ENCODE results near the gene FRMD5. TPM values are rescaled to one million over a fixed set of nuclear protein-coding genes. Genes with fewer than 3 reads are reported as not detected.

FRMD5 gene
- total and polyA plus RNA-seq, 2 donors from 2014 or later = 0.32 to 0.41 TPM

- intact Hi-C loops (cut with DNase I) = no loop called here
- no peak for FAIRE-seq
These were observed 279.3 kb downstream of the FRMD5 start for GRCh38 chr15:43915631-43916325.

GRCh38 chr15:43913941-43914340 lies 281.1 kb downstream of the FRMD5 start:
- Histone ChIP-seq H3K4me1 (ENCODE audit: control insufficient read depth in 2 of 3, insufficient read depth in 2 of 3, low read depth in 1 of 3, low read length in 3 of 3) (peaks cover 0 to 8% (median 3%) of the 10 kb centered on the region in 3 donors), H3K27ac (ENCODE audit: low read depth in 2 of 2, low read length in 2 of 2) (no peak overlapping the region), H3K36me3 (ENCODE audit: control insufficient read depth in 2 of 3, insufficient read depth in 3 of 3, low read length in 3 of 3) (no peaks in the 10 kb centered on the region), H3K9me3 (ENCODE audit: control insufficient read depth in 2 of 3, insufficient read depth in 1 of 3, low read length in 3 of 3) (no peaks in the 10 kb centered on the region), H3K27me3 (ENCODE audit: control insufficient read depth, insufficient read depth, low read length) (no peaks in the 10 kb centered on the region), H3K9ac (ENCODE audit: low read length in 3 of 3) (no peak overlapping the region), H3K4me3 (ENCODE audit: low read length in 3 of 3) (no peak overlapping the region)
- FAIRE-seq (no peak), DNase-seq (no peak)
- TF ChIP-seq, protein P1, sequence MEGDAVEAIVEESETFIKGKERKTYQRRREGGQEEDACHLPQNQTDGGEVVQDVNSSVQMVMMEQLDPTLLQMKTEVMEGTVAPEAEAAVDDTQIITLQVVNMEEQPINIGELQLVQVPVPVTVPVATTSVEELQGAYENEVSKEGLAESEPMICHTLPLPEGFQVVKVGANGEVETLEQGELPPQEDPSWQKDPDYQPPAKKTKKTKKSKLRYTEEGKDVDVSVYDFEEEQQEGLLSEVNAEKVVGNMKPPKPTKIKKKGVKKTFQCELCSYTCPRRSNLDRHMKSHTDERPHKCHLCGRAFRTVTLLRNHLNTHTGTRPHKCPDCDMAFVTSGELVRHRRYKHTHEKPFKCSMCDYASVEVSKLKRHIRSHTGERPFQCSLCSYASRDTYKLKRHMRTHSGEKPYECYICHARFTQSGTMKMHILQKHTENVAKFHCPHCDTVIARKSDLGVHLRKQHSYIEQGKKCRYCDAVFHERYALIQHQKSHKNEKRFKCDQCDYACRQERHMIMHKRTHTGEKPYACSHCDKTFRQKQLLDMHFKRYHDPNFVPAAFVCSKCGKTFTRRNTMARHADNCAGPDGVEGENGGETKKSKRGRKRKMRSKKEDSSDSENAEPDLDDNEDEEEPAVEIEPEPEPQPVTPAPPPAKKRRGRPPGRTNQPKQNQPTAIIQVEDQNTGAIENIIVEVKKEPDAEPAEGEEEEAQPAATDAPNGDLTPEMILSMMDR (IDR thresholded peaks at IDR 0.05; ENCODE audit: borderline replicate concordance, extremely low read depth, insufficient read depth) = no peak
- intact Hi-C loops (cut with DNase I) = no loop called here

More at GRCh38 chr15:43915631-43916325, 279.3 kb downstream of the FRMD5 start:
- H3K27me3 ChIP-seq (ENCODE audit: control insufficient read depth, insufficient read depth, low read length) = no peaks in the 10 kb centered on the region
- no peak overlapping the region for H3K4me3 ChIP-seq (ENCODE audit: low read length in 3 of 3)
- DNase-seq = peak in 2 of 5 donors; percentile 18 to 19
- H3K9me3 ChIP-seq (ENCODE audit: control insufficient read depth in 2 of 3, insufficient read depth in 1 of 3, low read length in 3 of 3) = no peaks in the 10 kb centered on the region
- TF ChIP-seq, protein P1 (IDR thresholded peaks at IDR 0.05; ENCODE audit: borderline replicate concordance, extremely low read depth, insufficient read depth) = no peak
- H3K4me1 ChIP-seq (ENCODE audit: control insufficient read depth in 2 of 3, insufficient read depth in 2 of 3, low read depth in 1 of 3, low read length in 3 of 3) = peaks cover 0 to 8% (median 3%) of the 10 kb centered on the region in 3 donors
- no peak overlapping the region for H3K27ac ChIP-seq (ENCODE audit: low read depth in 2 of 2, low read length in 2 of 2)
- H3K9ac ChIP-seq (ENCODE audit: low read length in 3 of 3) = no peak overlapping the region
- H3K36me3 ChIP-seq (ENCODE audit: control insufficient read depth in 2 of 3, insufficient read depth in 3 of 3, low read length in 3 of 3) = no peaks in the 10 kb centered on the region

DNA sequence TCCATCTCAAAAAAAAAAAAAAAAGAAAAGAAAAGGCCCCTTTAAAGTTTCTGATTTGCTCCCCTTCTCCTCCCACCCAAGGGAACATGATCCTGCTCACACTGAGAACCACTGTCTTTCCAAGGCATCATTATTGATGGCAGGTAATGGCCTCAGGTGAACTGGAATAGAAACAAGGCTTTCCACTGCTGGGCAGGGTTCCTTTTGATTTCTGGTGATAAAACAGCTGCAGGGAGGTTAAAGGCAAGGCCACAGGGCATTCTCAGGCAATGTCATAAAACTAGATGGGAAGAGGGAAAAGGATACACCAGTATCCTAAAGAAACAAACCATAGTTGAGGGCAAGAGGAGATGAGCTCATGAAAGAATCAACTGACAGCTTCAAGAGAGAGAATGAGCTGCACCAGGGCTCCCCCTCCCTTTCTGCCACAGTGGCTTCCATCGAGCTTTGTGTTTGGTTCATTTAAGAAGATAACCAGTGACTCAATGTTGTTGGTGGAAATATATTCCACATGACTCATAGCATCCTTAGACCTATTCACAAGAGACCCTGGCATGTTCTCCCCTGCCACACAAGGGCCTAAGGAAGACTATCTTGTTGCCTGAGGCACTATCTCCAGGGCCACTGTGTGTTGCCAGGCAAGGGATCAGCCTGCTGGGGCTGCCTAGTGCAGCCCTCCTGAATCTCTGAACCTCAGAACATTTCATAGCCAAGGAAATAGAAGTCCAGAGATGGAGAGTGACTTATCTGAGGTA lies 281.9 kb downstream of the FRMD5 start:
- Histone ChIP-seq H3K9me3 (ENCODE audit: control insufficient read depth in 2 of 3, insufficient read depth in 1 of 3, low read length in 3 of 3) (no peaks in the 10 kb centered on the region), H3K27me3 (ENCODE audit: control insufficient read depth, insufficient read depth, low read length) (no peaks in the 10 kb centered on the region), H3K36me3 (ENCODE audit: control insufficient read depth in 2 of 3, insufficient read depth in 3 of 3, low read length in 3 of 3) (no peaks in the 10 kb centered on the region), H3K9ac (ENCODE audit: low read length in 3 of 3) (no peak overlapping the region), H3K4me1 (ENCODE audit: control insufficient read depth in 2 of 3, insufficient read depth in 2 of 3, low read depth in 1 of 3, low read length in 3 of 3) (peaks cover 0 to 8% (median 3%) of the 10 kb centered on the region in 3 donors), H3K4me3 (ENCODE audit: low read length in 3 of 3) (no peak overlapping the region), H3K27ac (ENCODE audit: low read depth in 2 of 2, low read length in 2 of 2) (no peak overlapping the region)
- FAIRE-seq (no peak), DNase-seq (peak in 4 of 5 donors; percentile 55 to 84 (median 76))
- TF ChIP-seq, protein P1 (IDR thresholded peaks at IDR 0.05; ENCODE audit: borderline replicate concordance, extremely low read depth, insufficient read depth) = no peak
- intact Hi-C loops (cut with DNase I) = no loop called here
